ENCODE results near the gene PQBP1.

Gene PQBP1, protein sequence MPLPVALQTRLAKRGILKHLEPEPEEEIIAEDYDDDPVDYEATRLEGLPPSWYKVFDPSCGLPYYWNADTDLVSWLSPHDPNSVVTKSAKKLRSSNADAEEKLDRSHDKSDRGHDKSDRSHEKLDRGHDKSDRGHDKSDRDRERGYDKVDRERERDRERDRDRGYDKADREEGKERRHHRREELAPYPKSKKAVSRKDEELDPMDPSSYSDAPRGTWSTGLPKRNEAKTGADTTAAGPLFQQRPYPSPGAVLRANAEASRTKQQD

DNA sequence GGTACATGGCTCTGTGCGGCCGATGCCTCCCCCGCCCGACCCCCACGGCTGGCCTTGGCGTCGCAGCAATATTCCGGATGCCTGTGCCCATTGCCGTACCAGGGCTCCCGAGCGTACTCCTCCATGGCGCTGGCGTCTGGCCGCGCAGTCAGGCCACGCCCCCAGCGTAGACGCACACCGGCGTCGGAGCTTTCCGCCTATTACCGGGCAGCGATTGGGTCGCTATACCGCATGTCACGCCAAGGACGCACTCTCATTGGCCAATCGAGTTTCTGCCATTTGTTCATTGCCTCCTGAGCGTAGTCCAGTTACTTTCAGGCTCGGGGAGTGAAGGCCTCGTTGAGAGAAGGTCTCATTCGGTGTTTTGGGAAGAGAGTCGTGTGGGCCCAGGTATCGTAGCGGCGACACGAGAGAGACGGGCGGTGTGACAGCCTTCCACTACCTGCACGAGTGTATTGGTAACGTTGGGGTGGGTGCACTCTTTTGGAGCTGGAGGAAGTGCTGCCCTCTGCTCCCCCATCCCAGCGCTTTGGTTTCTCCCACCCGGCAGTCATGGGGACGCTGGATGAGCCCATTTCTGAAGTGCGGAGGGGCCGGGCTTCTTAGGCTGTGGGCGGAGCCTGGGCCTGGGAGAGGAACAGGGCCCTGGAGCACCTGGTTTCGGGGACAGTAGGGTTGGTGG lies at the start of gene PQBP1, which contains the start of gene TIMM17B:
Gene PQBP1 (plus strand): TSS at position 306 of the 682 bp plus-strand sequence. CDS start 580 bp downstream, outside the sequence.
Gene TIMM17B (minus strand): TSS at position 144 of the 682 bp plus-strand sequence. CDS start 19 bp downstream, at position 125.
- no peaks in the 10 kb centered on the region for H3K9me3 ChIP-seq (ENCODE audit: control insufficient read depth, insufficient read depth, low read depth, low read length)
- H3K4me3 ChIP-seq (ENCODE audit: low read depth, low read length), result peak within 1 kb of the TSS; percentile 79
- ChIA-PET CTCF (interaction anchor here (1.3 to 1.6 kb wide), 3 partner anchors 9 to 62 kb away, joined by 3 to 4 read pairs (median 3); no protein-coding TSS in a partner anchor), POLR2A (interaction anchor here (0.5 to 3.2 kb wide), 23 partner anchors 9 to 299 kb away, joined by 3 to 21 read pairs (median 4); partner anchors contain the start of genes GRIPAP1, HDAC6, OTUD5 and PCSK1N)
- no peaks in the 10 kb centered on the region for H3K4me1 ChIP-seq (ENCODE audit: control insufficient read depth, insufficient read depth, low read length)
- H3K36me3 ChIP-seq (ENCODE audit: control insufficient read depth in 2 of 2, insufficient read depth in 1 of 2, low read length in 2 of 2), result peaks cover 24 to 60% of the 10 kb centered on the region in 2 experiments
- peak within 1 kb of the TSS; percentile 91 for H3K27ac ChIP-seq (ENCODE audit: extremely low read depth, low read depth, low read length)
- TF ChIP-seq ZFP3 (tag by site-specific recombination; IDR thresholded peaks at IDR 0.05; ENCODE audit: low read depth) (no peak), ZNF121 (tag by site-specific recombination; IDR thresholded peaks at IDR 0.05) (no peak), SALL2 (tag by site-specific recombination; IDR thresholded peaks at IDR 0.05; ENCODE audit: borderline replicate concordance) (no peak), ZFP41 (tag by site-specific recombination; IDR thresholded peaks at IDR 0.05; ENCODE audit: borderline replicate concordance) (no peak), ZNF585B (tag by site-specific recombination; IDR thresholded peaks at IDR 0.05) (no peak), ZNF248 (tag by site-specific recombination; IDR thresholded peaks at IDR 0.05) (no peak), ZNF202 (tag by site-specific recombination; IDR thresholded peaks at IDR 0.05; ENCODE audit: borderline replicate concordance) (no peak), ZNF623 (tag by site-specific recombination; IDR thresholded peaks at IDR 0.05) (0 out of 2 replicates have a peak, but pooled peaks have one; percentile 10), TCF7L2 (IDR thresholded peaks at IDR 0.05; ENCODE audit: borderline replicate concordance, low read depth, low read length) (peak; percentile 52; the same call in 1 of the 2 replicates), ZNF785 (tag by site-specific recombination; IDR thresholded peaks at IDR 0.05) (0 out of 2 replicates have a peak, but pooled peaks have one; percentile 43), ZSCAN30 (tag by site-specific recombination; IDR thresholded peaks at IDR 0.05) (peak; percentile 54; the same call in 1 of the 2 replicates), ZFP69B (tag by site-specific recombination; IDR thresholded peaks at IDR 0.05) (peak; percentile 83), ZNF561 (tag by site-specific recombination; IDR thresholded peaks at IDR 0.05; ENCODE audit: borderline replicate concordance) (no peak; the same call in 1 of the 2 replicates), ZNF629 (tag by site-specific recombination; IDR thresholded peaks at IDR 0.05) (peak; percentile 53), ZBTB7A (tag by site-specific recombination; IDR thresholded peaks at IDR 0.05; ENCODE audit: low read depth) (0 out of 2 replicates have a peak, but pooled peaks have one; percentile 55), ZNF394 (tag by site-specific recombination; IDR thresholded peaks at IDR 0.05; ENCODE audit: borderline replicate concordance) (peak; percentile 71; the same call in 1 of the 2 replicates), ZBTB17 (tag by site-specific recombination; IDR thresholded peaks at IDR 0.05) (peak; percentile 77), ZNF341 (tag by site-specific recombination; IDR thresholded peaks at IDR 0.05; ENCODE audit: low read depth) (peak; percentile 96), ZNF146 (tag by site-specific recombination; IDR thresholded peaks at IDR 0.05) (0 out of 2 replicates have a peak, but pooled peaks have one; percentile 8), YY2 (tag by site-specific recombination; IDR thresholded peaks at IDR 0.05) (peak; percentile 68), EGR2 (tag by site-specific recombination; IDR thresholded peaks at IDR 0.05; ENCODE audit: low read depth) (peak; percentile 59; the same call in 1 of the 2 replicates), TRIM28 (IDR thresholded peaks at IDR 0.05; ENCODE audit: borderline replicate concordance, low read length) (peak; percentile 92), ZXDB (tag by site-specific recombination; IDR thresholded peaks at IDR 0.05) (peak; percentile 73)
- TF ChIP-seq, protein P1, sequence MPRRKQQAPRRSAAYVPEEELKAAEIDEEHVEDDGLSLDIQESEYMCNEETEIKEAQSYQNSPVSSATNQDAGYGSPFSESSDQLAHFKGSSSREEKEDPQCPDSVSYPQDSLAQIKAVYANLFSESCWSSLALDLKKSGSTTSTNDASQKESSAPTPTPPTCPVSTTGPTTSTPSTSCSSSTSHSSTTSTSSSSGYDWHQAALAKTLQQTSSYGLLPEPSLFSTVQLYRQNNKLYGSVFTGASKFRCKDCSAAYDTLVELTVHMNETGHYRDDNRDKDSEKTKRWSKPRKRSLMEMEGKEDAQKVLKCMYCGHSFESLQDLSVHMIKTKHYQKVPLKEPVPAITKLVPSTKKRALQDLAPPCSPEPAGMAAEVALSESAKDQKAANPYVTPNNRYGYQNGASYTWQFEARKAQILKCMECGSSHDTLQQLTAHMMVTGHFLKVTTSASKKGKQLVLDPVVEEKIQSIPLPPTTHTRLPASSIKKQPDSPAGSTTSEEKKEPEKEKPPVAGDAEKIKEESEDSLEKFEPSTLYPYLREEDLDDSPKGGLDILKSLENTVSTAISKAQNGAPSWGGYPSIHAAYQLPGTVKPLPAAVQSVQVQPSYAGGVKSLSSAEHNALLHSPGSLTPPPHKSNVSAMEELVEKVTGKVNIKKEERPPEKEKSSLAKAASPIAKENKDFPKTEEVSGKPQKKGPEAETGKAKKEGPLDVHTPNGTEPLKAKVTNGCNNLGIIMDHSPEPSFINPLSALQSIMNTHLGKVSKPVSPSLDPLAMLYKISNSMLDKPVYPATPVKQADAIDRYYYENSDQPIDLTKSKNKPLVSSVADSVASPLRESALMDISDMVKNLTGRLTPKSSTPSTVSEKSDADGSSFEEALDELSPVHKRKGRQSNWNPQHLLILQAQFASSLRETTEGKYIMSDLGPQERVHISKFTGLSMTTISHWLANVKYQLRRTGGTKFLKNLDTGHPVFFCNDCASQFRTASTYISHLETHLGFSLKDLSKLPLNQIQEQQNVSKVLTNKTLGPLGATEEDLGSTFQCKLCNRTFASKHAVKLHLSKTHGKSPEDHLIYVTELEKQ (tag by site-specific recombination; IDR thresholded peaks at IDR 0.05; ENCODE audit: borderline replicate concordance), result 0 out of 2 replicates have a peak, but pooled peaks have one; percentile 17
- TF ChIP-seq, protein P2, sequence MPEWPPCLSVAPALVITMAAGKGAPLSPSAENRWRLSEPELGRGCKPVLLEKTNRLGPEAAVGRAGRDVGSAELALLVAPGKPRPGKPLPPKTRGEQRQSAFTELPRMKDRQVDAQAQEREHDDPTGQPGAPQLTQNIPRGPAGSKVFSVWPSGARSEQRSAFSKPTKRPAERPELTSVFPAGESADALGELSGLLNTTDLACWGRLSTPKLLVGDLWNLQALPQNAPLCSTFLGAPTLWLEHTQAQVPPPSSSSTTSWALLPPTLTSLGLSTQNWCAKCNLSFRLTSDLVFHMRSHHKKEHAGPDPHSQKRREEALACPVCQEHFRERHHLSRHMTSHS (tag by site-specific recombination; IDR thresholded peaks at IDR 0.05), result no peak
- TF ChIP-seq, protein P3, sequence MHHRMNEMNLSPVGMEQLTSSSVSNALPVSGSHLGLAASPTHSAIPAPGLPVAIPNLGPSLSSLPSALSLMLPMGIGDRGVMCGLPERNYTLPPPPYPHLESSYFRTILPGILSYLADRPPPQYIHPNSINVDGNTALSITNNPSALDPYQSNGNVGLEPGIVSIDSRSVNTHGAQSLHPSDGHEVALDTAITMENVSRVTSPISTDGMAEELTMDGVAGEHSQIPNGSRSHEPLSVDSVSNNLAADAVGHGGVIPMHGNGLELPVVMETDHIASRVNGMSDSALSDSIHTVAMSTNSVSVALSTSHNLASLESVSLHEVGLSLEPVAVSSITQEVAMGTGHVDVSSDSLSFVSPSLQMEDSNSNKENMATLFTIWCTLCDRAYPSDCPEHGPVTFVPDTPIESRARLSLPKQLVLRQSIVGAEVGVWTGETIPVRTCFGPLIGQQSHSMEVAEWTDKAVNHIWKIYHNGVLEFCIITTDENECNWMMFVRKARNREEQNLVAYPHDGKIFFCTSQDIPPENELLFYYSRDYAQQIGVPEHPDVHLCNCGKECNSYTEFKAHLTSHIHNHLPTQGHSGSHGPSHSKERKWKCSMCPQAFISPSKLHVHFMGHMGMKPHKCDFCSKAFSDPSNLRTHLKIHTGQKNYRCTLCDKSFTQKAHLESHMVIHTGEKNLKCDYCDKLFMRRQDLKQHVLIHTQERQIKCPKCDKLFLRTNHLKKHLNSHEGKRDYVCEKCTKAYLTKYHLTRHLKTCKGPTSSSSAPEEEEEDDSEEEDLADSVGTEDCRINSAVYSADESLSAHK (tag by site-specific recombination; IDR thresholded peaks at IDR 0.05), result peak; percentile 10; the same call in 1 of the 2 replicates
- TF ChIP-seq, protein P4, sequence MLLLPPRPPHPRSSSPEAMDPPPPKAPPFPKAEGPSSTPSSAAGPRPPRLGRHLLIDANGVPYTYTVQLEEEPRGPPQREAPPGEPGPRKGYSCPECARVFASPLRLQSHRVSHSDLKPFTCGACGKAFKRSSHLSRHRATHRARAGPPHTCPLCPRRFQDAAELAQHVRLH (tag by site-specific recombination; IDR thresholded peaks at IDR 0.05), result no peak; the same call in 1 of the 2 replicates
- TF ChIP-seq, protein P5, sequence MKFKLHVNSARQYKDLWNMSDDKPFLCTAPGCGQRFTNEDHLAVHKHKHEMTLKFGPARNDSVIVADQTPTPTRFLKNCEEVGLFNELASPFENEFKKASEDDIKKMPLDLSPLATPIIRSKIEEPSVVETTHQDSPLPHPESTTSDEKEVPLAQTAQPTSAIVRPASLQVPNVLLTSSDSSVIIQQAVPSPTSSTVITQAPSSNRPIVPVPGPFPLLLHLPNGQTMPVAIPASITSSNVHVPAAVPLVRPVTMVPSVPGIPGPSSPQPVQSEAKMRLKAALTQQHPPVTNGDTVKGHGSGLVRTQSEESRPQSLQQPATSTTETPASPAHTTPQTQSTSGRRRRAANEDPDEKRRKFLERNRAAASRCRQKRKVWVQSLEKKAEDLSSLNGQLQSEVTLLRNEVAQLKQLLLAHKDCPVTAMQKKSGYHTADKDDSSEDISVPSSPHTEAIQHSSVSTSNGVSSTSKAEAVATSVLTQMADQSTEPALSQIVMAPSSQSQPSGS (tag by site-specific recombination; IDR thresholded peaks at IDR 0.05; ENCODE audit: low read depth), result no peak
